ENCODE data around the gene CUL5. TPM values are rescaled to one million over a fixed set of nuclear protein-coding genes. Genes with fewer than 3 reads are reported as not detected.

The CUL5 gene
- total RNA-seq, 1 donor from 2014 or later, result 37.0 TPM

- no peaks in the 10 kb centered on the region for H3K27me3 Mint-ChIP-seq (ENCODE audit: insufficient read depth)
- intact Hi-C loops (cut with micrococcal nuclease), result no loop called here
- H3K36me3 Mint-ChIP-seq (ENCODE audit: low read depth), result peaks cover 27% of the 10 kb centered on the region
- no peak overlapping the region for H3K4me3 Mint-ChIP-seq
- H3K27ac Mint-ChIP-seq, result no peak overlapping the region
- no peak for DNase-seq (ENCODE audit: low spot score)
- H3K4me1 Mint-ChIP-seq (ENCODE audit: low read depth), result peaks cover 15% of the 10 kb centered on the region
- peaks cover 7% of the 10 kb centered on the region for H3K9me3 Mint-ChIP-seq
Observed at GRCh38 chr11:108032800-108033199, 24.1 kb downstream of the CUL5 start.

GRCh38 chr11:108034034-108034433 lies 25.3 kb downstream of the CUL5 start:
- H3K9me3 Mint-ChIP-seq, result peaks cover 7% of the 10 kb centered on the region
- H3K4me1 Mint-ChIP-seq (ENCODE audit: low read depth), result peaks cover 12% of the 10 kb centered on the region
- intact Hi-C loops (cut with micrococcal nuclease), result no loop called here
- H3K27ac Mint-ChIP-seq, result no peak overlapping the region
- no peak for DNase-seq (ENCODE audit: low spot score)
- H3K4me3 Mint-ChIP-seq, result no peak overlapping the region
- no peaks in the 10 kb centered on the region for H3K27me3 Mint-ChIP-seq (ENCODE audit: insufficient read depth)
- peaks cover 21% of the 10 kb centered on the region for H3K36me3 Mint-ChIP-seq (ENCODE audit: low read depth)

GRCh38 chr11:108034952-108035351 lies 26.3 kb downstream of the CUL5 start:
- H3K27me3 Mint-ChIP-seq (ENCODE audit: insufficient read depth), result no peaks in the 10 kb centered on the region
- H3K36me3 Mint-ChIP-seq (ENCODE audit: low read depth), result peaks cover 24% of the 10 kb centered on the region
- DNase-seq (ENCODE audit: low spot score), result no peak
- H3K4me1 Mint-ChIP-seq (ENCODE audit: low read depth), result peaks cover 12% of the 10 kb centered on the region
- H3K9me3 Mint-ChIP-seq, result peaks cover 7% of the 10 kb centered on the region
- no peak overlapping the region for H3K27ac Mint-ChIP-seq
- intact Hi-C loops (cut with micrococcal nuclease), result no loop called here
- no peak overlapping the region for H3K4me3 Mint-ChIP-seq

GRCh38 chr11:108035690-108036089 lies 27.0 kb downstream of the CUL5 start:
- no peak overlapping the region for H3K27ac Mint-ChIP-seq
- H3K36me3 Mint-ChIP-seq (ENCODE audit: low read depth), result peaks cover 24% of the 10 kb centered on the region

GRCh38 chr11:108037211-108037610 lies 28.5 kb downstream of the CUL5 start:
- Mint-ChIP-seq H3K4me1 (ENCODE audit: low read depth) (peaks cover 11% of the 10 kb centered on the region), H3K36me3 (ENCODE audit: low read depth) (peaks cover 13% of the 10 kb centered on the region), H3K4me3 (no peak overlapping the region), H3K27me3 (ENCODE audit: insufficient read depth) (no peaks in the 10 kb centered on the region), H3K9me3 (no peaks in the 10 kb centered on the region), H3K27ac (no peak overlapping the region)
- DNase-seq (ENCODE audit: low spot score), result no peak
- intact Hi-C loops (cut with micrococcal nuclease), result no loop called here

More at GRCh38 chr11:108035690-108036089, 27.0 kb downstream of the CUL5 start:
- Mint-ChIP-seq H3K9me3 (peaks cover 7% of the 10 kb centered on the region), H3K4me1 (ENCODE audit: low read depth) (peaks cover 12% of the 10 kb centered on the region), H3K4me3 (no peak overlapping the region), H3K27me3 (ENCODE audit: insufficient read depth) (no peaks in the 10 kb centered on the region)
- no peak for DNase-seq (ENCODE audit: low spot score)
- intact Hi-C loops (cut with micrococcal nuclease), result no loop called here

GRCh38 chr11:108037636-108038035 lies 28.9 kb downstream of the CUL5 start:
- Mint-ChIP-seq H3K36me3 (ENCODE audit: low read depth) (peaks cover 15% of the 10 kb centered on the region), H3K4me3 (no peak overlapping the region), H3K4me1 (ENCODE audit: low read depth) (peaks cover 7% of the 10 kb centered on the region), H3K27ac (no peak overlapping the region), H3K9me3 (no peaks in the 10 kb centered on the region), H3K27me3 (ENCODE audit: insufficient read depth) (no peaks in the 10 kb centered on the region)
- no peak for DNase-seq (ENCODE audit: low spot score)
- intact Hi-C loops (cut with micrococcal nuclease), result no loop called here

- Mint-ChIP-seq H3K27ac (no peak overlapping the region), H3K4me3 (no peak overlapping the region), H3K9me3 (no peaks in the 10 kb centered on the region), H3K36me3 (ENCODE audit: low read depth) (peaks cover 10% of the 10 kb centered on the region), H3K4me1 (ENCODE audit: low read depth) (no peaks in the 10 kb centered on the region), H3K27me3 (ENCODE audit: insufficient read depth) (no peaks in the 10 kb centered on the region)
- intact Hi-C loops (cut with micrococcal nuclease), result no loop called here
- no peak for DNase-seq (ENCODE audit: low spot score)
Observed at GRCh38 chr11:108048269-108048668, 39.6 kb downstream of the CUL5 start.

GRCh38 chr11:108062336-108062735 lies 53.6 kb downstream of the CUL5 start:
- no peak for DNase-seq (ENCODE audit: low spot score)
- Mint-ChIP-seq H3K9me3 (no peaks in the 10 kb centered on the region), H3K27me3 (ENCODE audit: insufficient read depth) (no peaks in the 10 kb centered on the region), H3K27ac (no peak overlapping the region), H3K36me3 (ENCODE audit: low read depth) (peaks cover 45% of the 10 kb centered on the region), H3K4me3 (no peak overlapping the region), H3K4me1 (ENCODE audit: low read depth) (no peaks in the 10 kb centered on the region)
- intact Hi-C loops (cut with micrococcal nuclease), result no loop called here

GRCh38 chr11:108063410-108063809 lies 54.7 kb downstream of the CUL5 start:
- intact Hi-C loops (cut with micrococcal nuclease), result no loop called here
- Mint-ChIP-seq H3K27me3 (ENCODE audit: insufficient read depth) (no peaks in the 10 kb centered on the region), H3K4me1 (ENCODE audit: low read depth) (no peaks in the 10 kb centered on the region), H3K27ac (no peak overlapping the region), H3K36me3 (ENCODE audit: low read depth) (peaks cover 40% of the 10 kb centered on the region), H3K9me3 (no peaks in the 10 kb centered on the region), H3K4me3 (no peak overlapping the region)
- no peak for DNase-seq (ENCODE audit: low spot score)

GRCh38 chr11:108069947-108070346 lies 61.2 kb downstream of the CUL5 start:
- Mint-ChIP-seq H3K27ac (peak overlapping the region; percentile 44), H3K4me3 (peak overlapping the region; percentile 39), H3K9me3 (no peaks in the 10 kb centered on the region), H3K27me3 (ENCODE audit: insufficient read depth) (no peaks in the 10 kb centered on the region), H3K4me1 (ENCODE audit: low read depth) (peaks cover 16% of the 10 kb centered on the region), H3K36me3 (ENCODE audit: low read depth) (peaks cover 22% of the 10 kb centered on the region)
- intact Hi-C loops (cut with micrococcal nuclease), result loop anchor here (1.0 kb wide), 1 partner anchor 60 kb away; no protein-coding TSS in a partner anchor
- DNase-seq (ENCODE audit: low spot score), result no peak

- no peaks in the 10 kb centered on the region for H3K27me3 Mint-ChIP-seq (ENCODE audit: insufficient read depth)
- H3K4me3 Mint-ChIP-seq, result no peak overlapping the region
- H3K9me3 Mint-ChIP-seq, result no peaks in the 10 kb centered on the region
- no peak for DNase-seq (ENCODE audit: low spot score)
- no peak overlapping the region for H3K27ac Mint-ChIP-seq
- H3K4me1 Mint-ChIP-seq (ENCODE audit: low read depth), result no peaks in the 10 kb centered on the region
- peaks cover 35% of the 10 kb centered on the region for H3K36me3 Mint-ChIP-seq (ENCODE audit: low read depth)
- intact Hi-C loops (cut with micrococcal nuclease), result no loop called here
Observed at GRCh38 chr11:108084811-108085210, 76.1 kb downstream of the CUL5 start.

GRCh38 chr11:108085672-108086071 lies 77.0 kb downstream of the CUL5 start:
- DNase-seq (ENCODE audit: low spot score), result no peak
- Mint-ChIP-seq H3K36me3 (ENCODE audit: low read depth) (peaks cover 30% of the 10 kb centered on the region), H3K27me3 (ENCODE audit: insufficient read depth) (no peaks in the 10 kb centered on the region), H3K9me3 (no peaks in the 10 kb centered on the region), H3K4me1 (ENCODE audit: low read depth) (no peaks in the 10 kb centered on the region), H3K27ac (no peak overlapping the region), H3K4me3 (no peak overlapping the region)
- intact Hi-C loops (cut with micrococcal nuclease), result no loop called here

- intact Hi-C loops (cut with micrococcal nuclease), result no loop called here
- H3K27me3 Mint-ChIP-seq (ENCODE audit: insufficient read depth), result no peaks in the 10 kb centered on the region
- H3K9me3 Mint-ChIP-seq, result no peaks in the 10 kb centered on the region
- no peak overlapping the region for H3K4me3 Mint-ChIP-seq
- H3K36me3 Mint-ChIP-seq (ENCODE audit: low read depth), result peaks cover 24% of the 10 kb centered on the region
- H3K27ac Mint-ChIP-seq, result no peak overlapping the region
- peaks cover 4% of the 10 kb centered on the region for H3K4me1 Mint-ChIP-seq (ENCODE audit: low read depth)
- DNase-seq (ENCODE audit: low spot score), result no peak
Observed at GRCh38 chr11:108092134-108092533, 83.4 kb downstream of the CUL5 start.
